GM23338 (cell line): ENCODE data around the gene CD6. TPM values are rescaled to one million over a fixed set of nuclear protein-coding genes. Genes with fewer than 3 reads are reported as not detected.

ENCODE experiments used
- ATAC-seq: fragments of 200-7000 bp; cut with Tn5 transposase; 3 replicates; pipeline ENCODE4 v1.9.1; 2020
- DNase-seq: peaks from one replicate; pipeline ENCODE4 v3.0.0-alpha.2; 2015; ENCODE audit warnings: low spot score
- H2AFZ ChIP-seq: fragments of 200-600 bp; sonication (generic); 2 replicates; pipeline ENCODE4 v1.8.0; 2016; ENCODE audit warnings: antibody characterized with exemption, mild to moderate bottlenecking, moderate library complexity
- H3F3A ChIP-seq: fragments of 200-600 bp; sonication (generic); replicated peaks from 2 replicates; pipeline ENCODE4 v1.8.0; 2017; ENCODE audit warnings: antibody characterized with exemption, mixed run types, low read depth
- H3K27ac ChIP-seq: fragments of 200-600 bp; sonication (generic); 2 replicates; pipeline ENCODE4 v1.6.1; 2016; ENCODE audit warnings: low read depth
- H3K27me3 ChIP-seq: fragments of 200-600 bp; sonication (generic); 2 replicates; pipeline ENCODE4 v1.8.0; 2016; ENCODE audit warnings: mild to moderate bottlenecking, mixed run types, moderate library complexity; ENCODE audit not compliant: insufficient read depth
- H3K36me3 ChIP-seq: fragments of 200-600 bp; sonication (generic); 2 replicates; pipeline ENCODE4 v1.8.0; 2016; ENCODE audit warnings: mild to moderate bottlenecking; ENCODE audit not compliant: insufficient read depth
- H3K4me1 ChIP-seq: fragments of 200-600 bp; sonication (generic); 2 replicates; pipeline ENCODE4 v1.8.0; 2016; ENCODE audit warnings: mild to moderate bottlenecking, moderate library complexity; ENCODE audit not compliant: insufficient read depth
- H3K4me2 ChIP-seq: fragments of 200-600 bp; sonication (generic); 2 replicates; pipeline ENCODE4 v1.7.1; 2017; ENCODE audit warnings: mixed run types
- H3K4me3 ChIP-seq: fragments of 200-600 bp; sonication (generic); 2 replicates; pipeline ENCODE4 v1.6.1; 2016; ENCODE audit warnings: mixed run types
- H3K79me2 ChIP-seq: fragments of 200-600 bp; sonication (generic); replicated peaks from 2 replicates; pipeline ENCODE4 v1.8.0; 2017; ENCODE audit warnings: mild to moderate bottlenecking; ENCODE audit not compliant: insufficient read depth
- H3K9me2 ChIP-seq: fragments of 200-600 bp; sonication (generic); 2 replicates; pipeline ENCODE4 v1.8.0; 2017; ENCODE audit not compliant: insufficient read depth
- H4K20me1 ChIP-seq: fragments of 200-600 bp; sonication (generic); replicated peaks from 2 replicates; pipeline ENCODE4 v1.8.0; 2017; ENCODE audit warnings: mild to moderate bottlenecking; ENCODE audit not compliant: insufficient read depth
- H3K27ac Mint-ChIP-seq: 2 replicates; pipeline ENCODE4 v1.8.0; 2020; ENCODE audit warnings: inconsistent platforms, mild to moderate bottlenecking, moderate library complexity, mixed read lengths
- H3K27me3 Mint-ChIP-seq: 3 replicates; pipeline ENCODE4 v1.8.0; 2022; ENCODE audit warnings: low read depth, mild to moderate bottlenecking, moderate library complexity, mixed read lengths, inconsistent platforms; ENCODE audit not compliant: insufficient read depth, poor library complexity
- H3K36me3 Mint-ChIP-seq: 3 replicates; pipeline ENCODE4 v1.8.0; 2021; ENCODE audit warnings: low read depth, mild to moderate bottlenecking, inconsistent platforms, moderate library complexity, mixed read lengths
- H3K4me1 Mint-ChIP-seq: 3 replicates; pipeline ENCODE4 v1.8.0; 2020; ENCODE audit warnings: mild to moderate bottlenecking, inconsistent platforms, mixed read lengths
- H3K4me3 Mint-ChIP-seq: 3 replicates; pipeline ENCODE4 v1.8.0; 2021; ENCODE audit warnings: moderate library complexity, mild to moderate bottlenecking, inconsistent platforms, mixed read lengths
- H3K9me3 Mint-ChIP-seq: 3 replicates; pipeline ENCODE4 v1.8.0; 2020; ENCODE audit warnings: moderate library complexity, mild to moderate bottlenecking, inconsistent platforms, mixed read lengths
- CREB1 ChIP-seq: fragments of 250-450 bp; sonication (Bioruptor Pico); IDR thresholded peaks from 2 replicates; pipeline ENCODE4 v1.5.0; 2020; ENCODE audit warnings: low read depth, mild to moderate bottlenecking, moderate library complexity
- CTCF ChIP-seq, 2 experiments: fragments of 200-600 bp in 1 of 2; sonication (generic) in 1 of 2; conservative IDR thresholded peaks; 2 replicates each; pipeline versions ENCODE4 v1.5.1 to v1.6.1; 2016 to 2017; ENCODE audit warnings: antibody characterized with exemption in 2 of 2, low read depth in 2 of 2, mild to moderate bottlenecking in 2 of 2, moderate library complexity in 1 of 2
- ETS1 ChIP-seq: IDR thresholded peaks from 2 replicates; pipeline ENCODE4 v1.6.1; 2016; ENCODE audit warnings: antibody characterized with exemption
- EZH2phosphoT487 ChIP-seq: fragments of 200-600 bp; sonication (generic); IDR thresholded peaks from one replicate; pipeline ENCODE4 v1.8.1; 2018; ENCODE audit warnings: antibody characterized with exemption; ENCODE audit not compliant: unreplicated experiment
- NANOG ChIP-seq: IDR thresholded peaks from 2 replicates; pipeline ENCODE4 v1.6.1; 2016; ENCODE audit warnings: antibody characterized with exemption, borderline replicate concordance
- POLR2AphosphoS5 ChIP-seq: IDR thresholded peaks from 2 replicates; pipeline ENCODE4 v1.6.1; 2016; ENCODE audit warnings: antibody characterized with exemption, low read depth
- REST ChIP-seq: IDR thresholded peaks from one replicate; pipeline ENCODE4 v1.6.1; 2018; ENCODE audit warnings: antibody characterized with exemption; ENCODE audit not compliant: unreplicated experiment
- ZNF331 ChIP-seq: fragments of 250-450 bp; sonication (Bioruptor Pico); IDR thresholded peaks from 2 replicates; pipeline ENCODE4 v1.5.0; 2020; ENCODE audit warnings: low read depth, mild to moderate bottlenecking, moderate library complexity
- ZNF462 ChIP-seq: fragments of 250-450 bp; sonication (Bioruptor Pico); IDR thresholded peaks from 2 replicates; pipeline ENCODE4 v1.5.0; 2020; ENCODE audit warnings: mild to moderate bottlenecking, moderate library complexity
- polyA plus RNA-seq: library from polyadenylated mRNA; unstranded; fragments of >200 nt; fragmentation: Nextera tagmentation; extraction: Ambion mirVana; gene quantifications from 2 replicates; pipeline ENCODE4 v1.2.1, GENCODE V29; 2016
- total RNA-seq: library from RNA; depleted of rRNA; stranded (reverse); fragments of >200 nt; shearing (Covaris generic); gene quantifications from 2 replicates; pipeline ENCODE4 v1.2.3, GENCODE V29; 2014

The CD6 gene
- total and polyA plus RNA-seq, 2 experiments from 2014 or later = 0.49 TPM; not detected in 1

GRCh38 chr11:60985501-60985900 lies 14.0 kb downstream of the CD6 start (continued):
- TF ChIP-seq ZNF462 (no peak), CREB1 (no peak), EZH2phosphoT487 (no peak), ETS1 (no peak), NANOG (no peak), POLR2AphosphoS5 (no peak)

GRCh38 chr11:60985991-60986915 lies 14.8 kb downstream of the CD6 start:
- no peaks in the 10 kb centered on the region for H3K9me2 ChIP-seq
- Mint-ChIP-seq H3K4me1 (no peaks in the 10 kb centered on the region), H3K4me3 (no peak overlapping the region), H3K27me3 (peaks cover 5% of the 10 kb centered on the region), H3K36me3 (no peaks in the 10 kb centered on the region), H3K9me3 (no peaks in the 10 kb centered on the region), H3K27ac (no peak overlapping the region; the same call in 1 of the 2 replicates)
- H2AFZ ChIP-seq = no peak overlapping the region
- no peaks in the 10 kb centered on the region for H3F3A ChIP-seq
- H3K36me3 ChIP-seq = no peaks in the 10 kb centered on the region
- TF ChIP-seq NANOG (no peak), REST (no peak), CTCF (conservative IDR thresholded peaks at IDR 0.05; ENCODE audit: low read depth in 2 of 2) (no peak), ZNF331 (no peak)
- H3K4me1 ChIP-seq = no peaks in the 10 kb centered on the region
- DNase-seq (no peak), ATAC-seq (no peak)
- H3K27me3 ChIP-seq = no peaks in the 10 kb centered on the region
- H4K20me1 ChIP-seq = no peaks in the 10 kb centered on the region
- no peak overlapping the region for H3K4me2 ChIP-seq
- no peak overlapping the region for H3K4me3 ChIP-seq
- no peak overlapping the region for H3K27ac ChIP-seq
- no peaks in the 10 kb centered on the region for H3K79me2 ChIP-seq
